ENCODE data around the gene PLSCR5. TPM values are rescaled to one million over a fixed set of nuclear protein-coding genes. Genes with fewer than 3 reads are reported as not detected.

PLSCR5 gene
- total and polyA plus RNA-seq, 2 donors (not counting 3 experiments of a cell fraction or from before 2014, with no cell fraction given): not detected

- H4K20me1 ChIP-seq (replicated peaks; ENCODE audit: control insufficient read depth, extremely low read depth, insufficient read depth, low read length): no peaks in the 10 kb centered on the region
- DNase-seq (ENCODE audit: low read depth, low spot score) (no peak), FAIRE-seq (no peak)
- no peaks in the 10 kb centered on the region for H3K9me1 ChIP-seq (replicated peaks; ENCODE audit: control insufficient read depth, extremely low read depth, insufficient read depth, low read length)
- no peaks in the 10 kb centered on the region for H3K36me3 ChIP-seq (ENCODE audit: control insufficient read depth in 2 of 2, extremely low read depth in 1 of 2, insufficient read depth in 2 of 2, low read length in 2 of 2)
- H3K79me2 ChIP-seq (ENCODE audit: control insufficient read depth, insufficient read depth, low read length): no peaks in the 10 kb centered on the region
- intact Hi-C loops (cut with micrococcal nuclease): no loop called here
- no TSS peak for BruUV-seq (replicated peaks)
- ChIA-PET POLR2A (no interaction called here), CTCF (interaction anchor here (0.8 to 6.0 kb wide), 2 partner anchors 8 to 54 kb away, joined by 3 to 27 read pairs; no protein-coding TSS in a partner anchor)
- dilution Hi-C loops (cut with MboI; ENCODE audit: extremely low pct_ligation_motif_present, low sequenced_read_pairs): no loop called here
- no peak overlapping the region for H3K4me2 ChIP-seq (ENCODE audit: insufficient read depth, low read length)
- no peak for TF ChIP-seq POLR2AphosphoS5 (IDR thresholded peaks at IDR 0.05; ENCODE audit: insufficient read depth, low read depth, low read length)
- no peak for TF ChIP-seq MYC (IDR thresholded peaks at IDR 0.05; ENCODE audit: low read depth, low read length)
- TF ChIP-seq GATA2 (IDR thresholded peaks at IDR 0.05; ENCODE audit: insufficient read depth, insufficient read length, low read depth, low read length): no peak
- TF ChIP-seq CTCF (IDR thresholded peaks at IDR 0.05; ENCODE audit: extremely low read depth in 1 of 2, insufficient read depth in 1 of 2, low read depth in 1 of 2, low read length in 2 of 2): no peak
- TF ChIP-seq MAX (IDR thresholded peaks at IDR 0.05; ENCODE audit: insufficient read depth, insufficient read length): no peak
- no peak for TF ChIP-seq POLR2A (IDR thresholded peaks at IDR 0.05; ENCODE audit: low read depth, low read length)
- TF ChIP-seq FOS (IDR thresholded peaks at IDR 0.05; ENCODE audit: borderline replicate concordance, insufficient read depth, low read length): no peak
- TF ChIP-seq JUN (IDR thresholded peaks at IDR 0.05; ENCODE audit: borderline replicate concordance, insufficient read depth, insufficient read length, low read depth): no peak
- no peak for TF ChIP-seq EZH2 (IDR thresholded peaks at IDR 0.05; ENCODE audit: borderline replicate concordance, low read depth, low read length, severe bottlenecking)
- no peak overlapping the region for H3K27ac ChIP-seq (ENCODE audit: insufficient read depth, low read depth, low read length)
- H2AFZ ChIP-seq (ENCODE audit: low read depth, low read length): no peak overlapping the region
- H3K4me1 ChIP-seq (ENCODE audit: control insufficient read depth, extremely low read depth, insufficient read depth, low read length): no peaks in the 10 kb centered on the region
- H3K9me3 ChIP-seq (replicated peaks; ENCODE audit: control insufficient read depth, insufficient read depth, low read length): no peaks in the 10 kb centered on the region
- H3K4me3 ChIP-seq (replicated peaks in 1 of 3; ENCODE audit: insufficient read depth in 1 of 3, low read depth in 1 of 3, low read length in 3 of 3): no peak overlapping the region
- H3K9ac ChIP-seq (replicated peaks; ENCODE audit: extremely low read depth, insufficient read depth, low read length): no peak overlapping the region
- H3K27me3 ChIP-seq (ENCODE audit: control insufficient read depth in 2 of 2, insufficient read depth in 2 of 2, low read length in 2 of 2): no peaks in the 10 kb centered on the region
Observed at GRCh38 chr3:146646261-146646660, 41.1 kb upstream of the PLSCR5 start.

Data from endothelial cell of umbilical vein (primary cell).